Measurements from ENCODE around the gene SORL1.

DNA sequence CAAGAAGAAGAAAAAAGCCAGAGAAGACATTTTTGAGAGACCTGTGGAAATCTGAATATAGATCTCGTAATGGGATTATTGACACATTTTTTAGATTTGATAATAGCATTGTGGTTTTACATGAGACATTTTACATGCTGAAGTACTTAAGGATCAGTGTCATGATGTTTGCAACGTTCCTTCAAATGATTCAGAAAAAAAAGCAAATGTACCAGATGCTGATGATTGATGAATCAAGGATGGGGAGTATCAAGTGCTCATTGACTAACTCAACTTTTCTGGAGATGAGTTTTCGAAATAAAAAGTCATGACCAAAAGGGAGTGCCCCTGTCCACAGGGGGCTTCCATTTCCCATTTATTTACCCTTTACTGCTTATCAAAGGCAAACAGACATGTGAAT is 207.7 kb downstream of the SORL1 start:
- TF ChIP-seq BHLHE40 (IDR thresholded peaks at IDR 0.05; ENCODE audit: borderline replicate concordance) (no peak), SP1 (IDR thresholded peaks at IDR 0.05) (no peak)
